GM08714 (cell line): ENCODE data around the gene TMPRSS11F.

Source experiments
- H3K4me3 ChIP-seq: fragments of 200-500 bp; sonication (Bioruptor generic); 2 replicates; pipeline ENCODE4 v1.5.1; 2014; ENCODE audit warnings: mild to moderate bottlenecking, low read length, inconsistent platforms
- ZNF274 ChIP-seq: IDR thresholded peaks from 2 replicates; pipeline ENCODE4 v1.6.1; 2012; ENCODE audit warnings: mild to moderate bottlenecking, low read depth, low read length

The TMPRSS11F gene

DNA sequence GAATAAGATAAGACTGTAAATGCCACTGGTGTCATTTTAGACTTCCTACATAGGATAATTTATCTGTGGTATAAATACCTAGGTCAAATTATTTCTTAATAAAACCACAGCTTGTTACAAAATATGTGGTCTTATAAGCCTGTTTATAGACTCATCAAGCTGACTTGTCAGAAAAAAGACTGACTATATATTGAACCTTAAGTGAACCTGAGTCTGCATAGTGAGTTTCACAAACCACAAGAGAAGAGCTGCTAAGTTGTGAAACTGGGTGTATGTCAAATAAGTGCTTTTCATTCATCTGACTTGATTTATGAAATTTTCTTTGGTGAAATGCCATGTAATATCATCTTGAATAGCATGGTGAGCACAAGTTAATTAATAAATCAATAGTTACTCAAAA, 118.0 kb downstream of the TMPRSS11F start:
- TF ChIP-seq ZNF274, result no peak
- H3K4me3 ChIP-seq, result no peak overlapping the region
